WTC11 (cell line): ENCODE measurements around the gene RPL31.

Source experiments
- CTCF ChIP-seq: fragments of 200-600 bp; IDR thresholded peaks from 2 replicates; pipeline ENCODE4 v1.8.0; 2022; ENCODE audit warnings: antibody characterized with exemption
- IRF2 ChIP-seq: sonication (generic); formaldehyde crosslinking; IDR thresholded peaks from 2 replicates; pipeline ENCODE4 v1.8.0; 2022; ENCODE audit warnings: low read depth, missing genetic modification reagents, borderline replicate concordance

GRCh38 chr2:100995309-100996075, 6.6 kb upstream of the RPL31 start:
- TF ChIP-seq CTCF (no peak), IRF2 (no peak)
